Central memory CD4-positive, alpha-beta T cell (primary cell): ENCODE measurements around the gene CFAP100.

Source experiments
- DNase-seq: peaks from one replicate; pipeline ENCODE4 v3.0.0; 2022

CFAP100 gene

DNA sequence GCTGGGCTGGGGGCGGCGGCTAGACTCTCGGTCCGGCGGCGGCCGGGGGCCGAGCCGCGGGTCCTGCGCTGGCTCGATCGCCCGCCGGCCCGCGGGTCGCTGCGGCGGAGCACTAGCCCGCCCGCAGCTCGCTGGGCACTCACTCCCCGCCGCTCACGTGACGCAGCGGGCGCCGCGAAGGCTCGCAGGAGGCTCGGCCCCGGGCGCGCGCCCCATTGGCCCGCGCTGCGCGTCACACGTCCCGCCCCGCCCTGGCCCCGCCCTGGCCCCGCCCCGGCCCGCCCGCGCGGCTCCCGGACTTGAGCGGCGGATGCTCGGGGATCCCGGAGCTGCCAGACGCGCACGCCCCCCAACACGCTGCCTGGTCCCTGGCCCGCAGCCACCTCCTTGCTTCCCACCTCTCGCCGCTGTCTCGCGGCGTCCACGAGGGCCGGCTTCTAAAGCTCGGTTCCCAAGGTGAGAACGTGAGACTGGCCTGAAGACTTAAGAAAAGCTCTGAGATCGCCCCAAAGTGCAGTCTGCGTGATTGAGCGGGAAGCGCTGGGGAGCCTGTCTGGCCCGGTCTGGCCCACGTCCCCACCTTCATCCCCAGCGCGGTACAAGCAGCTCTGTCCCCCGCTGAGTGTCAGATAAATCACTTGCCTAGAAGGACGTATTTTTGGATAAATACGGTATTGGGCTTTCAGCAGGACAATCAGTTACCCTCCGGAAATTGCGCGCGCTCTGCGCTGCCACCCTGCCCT lies 37.2 kb upstream of the CFAP100 start, which contains the start of gene KLF15:
KLF15 (minus strand) TSS at position 114 of the 743 bp plus-strand sequence. CDS start 4,486 bp downstream, outside the sequence.
- peak; percentile 64 for DNase-seq

DNA sequence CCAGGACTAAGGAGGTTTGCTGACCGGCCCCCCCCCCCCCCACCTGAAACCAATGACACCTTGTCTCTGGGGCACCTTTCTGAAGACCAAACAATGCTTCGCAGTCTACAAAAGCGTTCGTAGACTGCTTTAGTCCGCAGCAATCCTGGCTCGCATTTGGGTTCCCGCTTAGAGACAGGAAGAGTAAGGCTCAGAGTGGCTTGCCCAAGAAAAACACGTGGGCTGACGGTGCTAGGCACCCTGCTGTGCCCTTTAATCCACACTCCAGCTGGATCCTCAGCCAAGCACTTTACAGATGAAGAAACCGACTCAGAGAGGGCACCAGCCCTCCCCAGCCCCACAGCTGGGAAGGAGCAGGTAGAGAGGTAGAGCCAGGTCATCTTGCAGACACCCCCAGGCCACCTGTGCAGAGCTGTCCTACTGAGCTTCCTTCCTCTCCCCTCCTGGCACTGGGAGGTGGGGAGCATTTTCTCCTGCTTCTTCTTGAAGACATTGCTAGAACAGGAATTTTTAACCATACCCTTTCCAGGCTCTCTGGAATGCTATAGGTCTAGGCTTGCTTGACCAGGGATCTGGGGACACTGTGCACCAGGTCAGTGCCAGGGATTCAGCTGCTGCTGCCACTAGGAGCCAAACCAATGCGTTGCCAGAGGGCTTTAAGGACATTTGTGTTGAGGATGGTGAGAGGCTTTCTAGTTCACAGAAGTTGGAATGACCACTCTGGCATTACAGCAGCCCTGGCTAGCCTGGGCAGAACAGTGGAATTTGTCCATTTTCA lies 36.5 kb upstream of the CFAP100 start:
- DNase-seq, result no peak

DNA sequence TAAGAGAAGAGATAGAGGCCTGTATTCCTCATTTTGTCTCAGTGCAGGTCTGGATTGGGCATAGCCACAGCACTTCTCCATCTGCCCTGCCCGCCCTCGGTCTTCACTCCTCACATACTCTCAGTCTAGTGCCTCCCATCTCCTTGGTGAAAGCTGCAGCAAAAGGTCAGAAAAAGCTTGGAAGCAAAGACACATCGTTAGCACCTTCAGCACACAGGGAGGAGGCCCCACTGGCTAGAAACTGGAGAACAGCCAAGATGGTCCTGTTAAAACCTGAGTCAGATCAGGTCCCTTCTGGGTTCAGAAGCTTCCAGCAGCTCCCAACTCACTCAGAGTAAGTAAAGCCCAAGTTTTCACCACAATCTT lies 35.9 kb upstream of the CFAP100 start:
- no peak for DNase-seq

DNA sequence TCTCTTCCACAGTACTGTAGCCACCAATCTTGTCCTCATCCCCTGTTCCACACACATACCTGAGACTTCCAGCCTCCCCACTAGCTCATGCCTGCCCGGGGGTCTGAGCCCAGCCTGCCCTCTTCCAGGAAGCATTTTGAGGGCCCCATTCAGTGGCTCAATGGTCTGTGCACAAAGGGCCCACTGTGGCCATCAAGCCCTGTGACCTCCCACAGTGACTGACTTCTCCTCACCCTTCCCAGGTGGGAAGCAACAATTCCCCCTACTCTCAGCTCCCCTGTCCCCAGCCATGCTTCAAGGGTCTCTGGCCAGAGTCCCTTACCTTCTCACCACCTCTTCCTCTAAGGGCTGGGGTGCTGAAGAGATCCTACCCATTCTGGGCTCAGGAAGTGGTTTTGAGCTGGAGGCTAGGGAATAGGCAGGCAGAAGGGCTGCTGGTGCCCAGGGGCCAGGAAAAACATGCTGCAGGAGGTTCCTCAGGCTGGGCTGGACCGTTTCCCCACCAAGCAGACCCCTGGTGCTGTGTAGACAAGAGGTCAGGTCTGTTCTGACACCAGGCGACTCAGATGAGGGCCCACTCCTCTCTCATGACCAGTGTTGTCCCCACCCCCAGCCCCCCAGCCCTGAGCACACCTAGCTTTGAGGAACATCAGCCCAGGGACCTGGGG lies 34.5 kb upstream of the CFAP100 start:
- DNase-seq, result no peak

DNA sequence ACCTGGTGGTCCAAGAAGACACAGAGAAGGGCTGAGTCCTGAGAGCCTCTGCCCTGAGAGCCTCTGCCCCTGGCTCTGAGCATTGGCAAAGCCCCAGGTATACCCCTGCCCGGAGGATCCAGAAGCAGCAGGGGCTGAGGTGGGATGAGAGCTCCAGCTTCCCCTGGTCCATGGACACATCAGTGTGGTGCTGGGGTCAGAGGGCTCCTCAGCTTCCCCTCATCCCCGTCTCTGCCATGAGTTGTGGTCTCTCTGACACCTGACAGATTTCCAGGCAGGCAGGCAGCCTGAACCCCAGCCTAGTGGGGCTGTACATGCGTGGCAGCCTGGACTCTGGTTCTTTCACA lies 34.0 kb upstream of the CFAP100 start:
- DNase-seq, result no peak

DNA sequence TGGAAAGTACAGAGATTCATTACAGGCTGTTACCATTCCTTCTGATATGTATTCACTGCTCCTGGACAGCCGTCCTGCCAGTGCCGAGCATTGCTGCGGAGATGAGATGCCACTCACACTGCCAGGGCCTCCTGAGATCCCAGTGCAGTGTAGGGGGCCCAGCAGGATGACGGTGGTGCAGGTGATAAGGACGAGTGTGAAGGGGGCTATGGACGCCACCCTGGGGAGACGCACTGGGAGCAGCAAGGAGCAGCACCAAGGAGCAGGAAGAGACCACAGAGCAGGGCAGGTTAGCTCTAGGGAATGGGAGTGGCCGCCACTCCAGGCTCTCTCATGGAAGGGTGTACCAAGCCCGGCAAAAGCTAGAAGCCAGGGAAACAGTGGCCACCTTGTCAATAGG lies 33.5 kb upstream of the CFAP100 start:
- no peak for DNase-seq

DNA sequence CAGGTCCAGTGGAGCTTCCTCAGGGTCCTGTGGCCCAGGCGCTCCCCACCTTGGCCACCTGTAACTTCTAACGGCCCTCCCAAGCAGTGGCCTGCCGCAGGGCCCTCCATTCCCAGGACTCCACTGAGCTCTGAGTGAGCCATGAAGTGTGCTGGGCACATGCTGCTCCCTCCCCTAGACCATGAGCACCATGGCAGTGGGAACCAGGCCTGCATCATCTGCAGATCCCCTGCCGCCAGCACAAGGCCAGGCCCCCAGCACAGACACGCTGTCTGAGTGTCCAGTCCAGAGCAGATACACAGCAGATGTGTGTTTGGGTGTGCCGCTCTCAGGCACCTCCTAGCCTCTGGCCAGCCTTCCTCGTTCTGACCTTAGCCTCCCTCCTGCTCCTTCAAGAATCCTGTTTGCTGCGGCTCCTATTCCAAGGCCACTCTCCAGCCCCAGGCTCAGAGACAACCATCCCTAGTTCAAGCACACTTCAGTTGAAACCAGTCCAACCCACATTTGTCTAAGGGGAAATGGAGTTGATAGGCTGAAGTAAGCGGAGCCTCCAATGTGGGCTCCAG lies 30.5 kb upstream of the CFAP100 start:
- no peak for DNase-seq

DNA sequence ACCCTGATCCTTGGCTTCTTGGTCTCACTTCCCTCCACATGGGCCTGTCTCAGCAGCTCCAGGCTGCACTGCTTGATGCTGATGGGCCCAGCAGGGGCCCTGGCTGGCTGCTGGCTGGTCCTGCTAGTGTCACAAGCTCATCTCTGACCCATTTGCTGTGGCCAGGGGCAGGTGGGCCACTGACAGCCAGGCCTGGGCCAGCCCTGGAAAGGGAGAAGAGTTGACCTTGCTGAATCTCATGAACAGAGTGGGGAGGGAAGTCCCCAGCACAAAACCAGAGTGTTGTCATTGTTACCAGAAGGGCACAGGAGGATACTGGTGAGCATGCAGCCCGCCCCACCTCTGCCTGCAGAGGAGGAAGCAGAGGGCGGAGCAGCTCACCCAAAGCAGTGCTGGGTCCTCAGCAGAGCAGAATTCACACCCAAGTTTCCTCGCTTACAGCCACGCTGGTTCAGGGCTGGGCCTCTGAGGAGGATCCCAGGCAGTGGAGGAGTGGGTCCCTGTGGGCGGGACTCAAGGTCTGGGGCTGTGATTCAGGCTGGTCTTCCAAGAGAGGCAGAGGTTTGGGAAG lies 29.9 kb upstream of the CFAP100 start:
- DNase-seq, result no peak

DNA sequence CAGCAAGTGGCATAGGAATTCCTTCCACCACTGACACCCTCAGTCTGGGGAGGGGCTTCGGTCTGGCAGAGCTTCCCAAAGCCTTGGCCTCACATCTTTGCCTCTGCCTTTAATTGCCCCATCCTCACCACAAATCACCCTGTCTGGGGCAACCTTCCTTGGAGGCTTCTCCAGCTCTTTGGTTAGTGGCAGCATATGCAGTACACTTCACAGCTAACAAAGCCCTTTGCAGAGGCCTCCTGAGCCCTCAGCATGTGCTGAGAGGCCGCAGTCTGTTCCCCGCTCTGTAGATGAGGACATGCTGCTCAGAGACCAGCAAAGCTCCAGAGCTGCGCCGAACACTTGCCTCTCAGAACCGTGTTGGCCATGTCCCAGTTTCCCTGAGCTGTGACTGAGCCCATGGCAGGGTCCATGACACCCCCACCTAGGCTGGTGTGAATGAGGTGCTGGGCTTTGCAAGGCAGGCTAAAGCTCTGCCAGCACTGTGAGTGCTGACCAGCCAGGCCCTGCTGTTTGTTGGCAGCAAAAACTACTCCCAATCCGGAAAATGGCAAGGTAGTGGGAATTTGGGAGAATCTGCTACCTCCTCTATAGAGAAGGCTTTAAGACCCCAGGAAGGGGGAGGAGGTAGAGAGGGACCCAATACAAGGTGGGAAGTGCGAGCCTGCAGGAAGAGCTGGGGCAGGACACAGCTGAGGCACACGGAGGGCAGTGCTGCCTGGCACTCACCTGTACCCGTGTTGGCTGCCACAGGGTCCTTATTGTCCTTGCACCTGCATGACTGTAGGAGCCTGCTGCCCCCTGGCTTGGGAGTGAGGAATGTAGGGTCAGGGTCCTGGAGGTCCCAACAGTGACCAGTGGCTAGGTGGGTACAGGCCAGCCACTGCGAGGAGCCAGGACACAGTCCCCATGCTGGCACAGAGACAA lies 29.1 kb upstream of the CFAP100 start:
- no peak for DNase-seq

DNA sequence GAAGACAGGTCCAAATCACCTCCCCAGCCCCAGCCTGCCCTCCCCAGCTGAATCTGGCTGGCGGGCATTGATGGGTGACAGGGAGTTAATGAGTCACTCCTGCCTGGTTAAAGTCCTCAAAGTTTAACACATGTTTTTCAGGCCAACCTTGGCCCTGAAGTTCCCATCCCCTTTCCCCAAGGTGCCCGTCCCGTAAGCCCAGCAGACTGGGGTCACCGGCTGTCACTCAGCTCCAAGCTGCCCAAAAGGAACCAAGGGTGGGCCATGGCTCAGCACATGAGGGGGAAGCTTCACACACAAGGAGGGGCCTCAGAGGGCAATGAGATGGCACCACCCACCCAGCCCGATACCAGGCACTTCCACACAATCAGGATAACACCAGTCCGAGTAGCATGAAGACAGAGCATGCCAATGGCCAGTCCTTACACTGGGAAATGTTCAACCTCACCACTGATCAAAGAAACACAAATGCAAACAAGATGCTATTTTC lies 27.3 kb upstream of the CFAP100 start:
- DNase-seq, result no peak

DNA sequence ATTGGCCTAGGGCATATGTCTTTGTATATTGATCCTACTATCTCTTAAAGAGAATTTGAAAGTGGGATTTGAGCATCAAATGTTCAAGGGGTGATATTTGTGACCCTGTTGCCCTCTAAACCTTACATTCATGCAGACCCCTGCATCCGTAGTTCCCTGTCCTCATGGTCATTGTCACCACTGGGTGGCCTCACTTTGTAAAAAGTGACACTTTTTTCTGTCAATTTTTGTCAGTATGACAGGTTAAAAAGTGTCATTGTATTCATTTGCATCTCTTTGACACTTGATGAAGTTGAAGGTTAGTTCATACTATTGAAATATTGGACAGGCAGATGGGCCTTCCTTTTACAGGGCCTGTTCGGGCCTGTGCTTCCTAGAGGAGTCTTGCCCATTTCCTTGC lies 25.2 kb upstream of the CFAP100 start:
- DNase-seq, result no peak

DNA sequence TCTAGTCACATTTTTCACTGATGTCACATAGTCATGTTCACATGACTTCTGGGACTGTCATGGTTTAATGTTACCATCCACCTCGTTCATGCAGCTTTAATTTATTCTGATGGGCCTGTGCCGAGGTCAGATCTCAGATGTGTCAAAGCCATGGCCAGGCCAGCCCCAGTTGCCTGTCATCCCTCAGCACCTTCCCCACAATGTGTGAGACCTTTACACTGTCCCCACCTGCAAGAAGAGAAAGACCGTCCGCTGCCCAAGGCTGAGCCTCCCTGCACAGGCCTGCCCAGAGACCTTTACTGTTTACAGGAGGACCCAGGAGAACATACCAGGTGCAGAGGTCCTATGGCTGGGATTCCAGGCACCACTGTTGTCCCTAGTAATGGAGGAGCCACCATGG lies 24.7 kb upstream of the CFAP100 start:
- no peak for DNase-seq

DNA sequence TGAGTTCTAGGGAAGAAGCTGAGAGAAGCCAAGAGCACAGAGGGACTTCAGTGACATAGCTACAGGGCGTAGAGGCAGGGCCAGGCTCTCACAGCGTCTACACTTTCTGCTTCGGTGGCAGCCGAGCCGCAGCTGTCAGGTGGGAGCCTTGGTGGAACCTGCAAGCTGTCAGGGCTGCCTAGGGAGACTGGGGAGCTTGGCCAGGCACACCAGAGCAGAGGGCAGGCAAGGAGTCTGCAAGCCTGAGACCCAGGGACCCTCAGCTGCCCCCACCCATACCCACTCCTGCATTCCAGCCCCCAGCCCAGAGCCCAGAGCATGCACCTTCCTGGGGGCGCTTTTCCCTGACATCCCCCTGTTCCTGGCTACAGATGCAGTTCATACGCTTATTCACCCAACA lies 24.1 kb upstream of the CFAP100 start:
- no peak for DNase-seq

DNA sequence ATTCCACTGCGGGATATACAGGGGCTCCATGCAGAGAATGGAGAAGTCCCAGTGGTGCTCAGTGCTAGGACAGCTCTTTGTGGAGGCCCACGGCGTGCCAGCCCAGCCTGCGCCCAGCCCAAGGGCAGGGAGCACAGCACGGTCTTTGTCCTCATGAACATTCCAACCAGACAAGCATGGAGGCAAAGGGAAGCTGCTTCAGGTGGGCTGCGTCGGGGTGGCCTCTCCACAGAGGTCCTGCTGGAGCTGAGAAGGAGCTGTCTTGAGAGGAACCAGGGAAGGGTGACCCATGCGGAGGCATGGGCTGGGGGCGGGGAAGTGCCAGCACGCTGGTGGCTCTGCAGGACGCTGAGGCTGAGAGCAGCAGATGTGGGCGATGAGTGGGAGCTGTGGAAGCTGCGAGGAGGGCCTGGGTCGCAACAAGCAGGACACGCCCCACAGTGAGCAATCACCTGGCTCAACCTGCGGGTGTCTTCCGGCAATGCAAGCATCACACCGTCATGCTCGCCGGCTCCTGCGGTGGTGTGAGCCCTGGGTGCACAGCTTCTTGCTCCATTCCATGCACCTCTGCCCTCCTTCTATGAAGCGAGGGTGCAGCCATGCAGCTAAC lies 23.5 kb upstream of the CFAP100 start:
- DNase-seq, result no peak

DNA sequence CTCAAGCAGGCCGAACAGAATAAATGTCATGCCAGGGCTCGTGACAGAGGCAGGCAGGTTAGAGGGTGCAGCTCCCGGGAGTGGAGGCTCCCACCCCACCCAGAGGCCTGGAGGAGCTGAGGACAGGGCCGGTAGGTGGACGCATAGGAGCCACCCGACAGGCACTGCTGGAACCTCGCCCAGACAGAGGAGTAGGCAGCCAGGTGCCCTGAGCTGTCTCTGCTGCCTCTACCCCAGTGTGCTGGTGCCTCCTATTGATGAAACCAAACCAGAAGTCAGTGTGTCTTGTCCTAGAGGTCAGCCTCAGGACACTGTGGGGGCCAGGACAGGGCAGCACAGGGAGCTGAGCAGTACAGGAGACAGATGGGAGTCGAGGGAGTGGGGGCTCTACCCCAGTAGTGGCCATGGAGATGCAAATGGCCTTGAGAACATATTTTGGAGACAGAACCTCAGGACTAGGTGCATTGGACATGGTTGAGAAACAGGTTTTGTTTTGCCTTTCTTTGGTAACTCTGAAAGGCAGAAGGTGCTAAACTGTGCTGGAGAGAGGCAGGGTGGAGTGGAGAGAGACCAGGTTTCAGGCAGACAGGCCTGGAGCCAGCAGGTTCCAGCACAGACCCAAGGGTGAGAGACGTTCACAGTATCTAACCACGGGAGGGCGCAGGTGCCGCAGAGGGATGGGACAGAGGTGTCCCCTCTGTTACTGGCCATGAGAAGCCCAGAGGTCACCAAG lies 22.1 kb upstream of the CFAP100 start:
- no peak for DNase-seq

DNA sequence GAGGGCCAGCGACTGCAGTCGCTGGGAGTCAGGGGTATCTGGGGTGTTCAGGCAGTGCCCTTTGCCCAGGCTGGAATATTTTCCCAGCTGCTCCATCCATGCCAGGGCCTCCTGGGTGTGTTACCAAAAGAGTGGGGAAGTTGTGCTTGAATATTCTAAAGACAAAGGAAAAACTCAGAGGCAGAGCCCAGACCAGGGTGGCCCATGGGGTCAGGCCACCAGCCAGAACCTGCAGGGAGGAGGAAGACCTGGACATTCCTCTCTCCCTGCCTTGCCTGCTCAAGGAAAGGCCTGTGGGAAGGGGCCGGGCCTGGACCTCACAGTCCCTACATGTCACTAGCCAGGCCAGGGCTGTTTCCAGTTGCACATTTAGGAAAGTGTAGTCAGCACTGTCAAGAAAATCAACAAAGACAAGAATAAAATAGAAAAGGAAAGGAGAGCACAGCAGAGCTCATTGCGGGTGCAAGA lies 21.5 kb upstream of the CFAP100 start:
- no peak for DNase-seq

DNA sequence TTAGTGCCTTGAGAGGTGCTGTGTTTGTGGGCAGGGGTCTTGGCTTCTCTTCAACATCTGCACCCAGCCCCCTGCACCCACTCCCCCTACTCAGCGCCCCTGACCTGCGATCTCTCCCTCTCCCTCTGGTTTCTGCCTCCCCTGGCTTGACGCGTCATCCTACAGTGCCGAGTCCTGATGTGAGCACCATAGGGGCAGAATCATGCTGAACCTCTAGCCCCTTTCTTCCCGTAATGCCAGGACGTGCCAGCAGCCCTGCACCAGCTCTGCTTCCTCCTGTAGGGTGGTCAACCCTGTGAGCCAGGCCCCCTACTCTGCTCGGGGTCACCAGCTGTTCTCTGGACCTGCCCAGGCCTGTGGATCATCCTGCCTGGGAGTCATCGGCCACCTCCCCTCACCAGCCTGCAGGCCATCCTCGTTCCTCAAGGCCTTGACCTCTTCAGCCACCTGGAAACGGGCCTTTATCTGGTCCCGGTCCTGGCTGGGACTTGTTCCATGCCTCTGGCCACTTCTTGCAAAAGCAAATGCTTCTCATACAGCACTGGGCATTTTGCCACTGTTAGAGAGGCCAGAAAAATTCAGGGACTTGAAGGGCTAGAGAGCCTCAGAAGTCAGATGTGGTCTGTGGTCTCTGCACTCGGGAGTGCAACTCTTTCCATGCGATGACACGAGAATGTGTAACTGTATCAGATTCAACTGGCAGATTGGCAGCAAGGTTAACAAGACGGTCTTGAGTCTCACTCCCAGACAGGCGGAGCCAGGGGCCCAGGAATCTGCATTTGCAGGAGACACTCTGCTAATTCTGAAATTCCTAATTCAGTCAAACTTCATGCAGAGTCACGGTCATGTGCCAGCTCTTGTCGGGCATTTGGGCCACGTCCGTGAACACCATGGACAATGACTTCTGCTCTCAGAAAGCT lies 20.8 kb upstream of the CFAP100 start:
- DNase-seq, result no peak

DNA sequence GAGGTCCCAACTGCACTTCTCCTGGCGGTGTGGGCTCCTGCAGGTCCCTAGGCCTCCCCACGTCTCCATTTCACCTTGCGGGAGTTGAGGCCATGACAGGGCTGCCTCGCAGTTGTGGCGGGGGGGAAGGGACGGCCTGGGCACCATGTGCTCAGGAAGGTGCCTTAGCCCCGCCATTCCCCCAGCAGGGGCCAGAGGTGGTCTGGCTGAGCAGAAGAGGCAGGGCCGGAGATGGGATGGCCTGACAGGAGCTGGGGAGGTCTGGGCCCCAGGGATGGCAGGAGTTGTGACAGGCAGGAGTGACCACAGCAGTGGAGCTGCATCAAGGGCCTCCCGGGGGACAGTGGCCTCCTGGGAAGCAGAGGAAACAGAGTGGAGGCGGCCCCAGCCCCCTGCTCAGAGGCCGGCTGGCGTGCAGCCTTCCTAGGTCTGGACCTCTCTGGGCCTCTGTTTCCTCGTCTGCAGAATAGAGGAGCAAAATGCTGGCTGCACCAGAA lies 18.8 kb upstream of the CFAP100 start:
- DNase-seq, result no peak

DNA sequence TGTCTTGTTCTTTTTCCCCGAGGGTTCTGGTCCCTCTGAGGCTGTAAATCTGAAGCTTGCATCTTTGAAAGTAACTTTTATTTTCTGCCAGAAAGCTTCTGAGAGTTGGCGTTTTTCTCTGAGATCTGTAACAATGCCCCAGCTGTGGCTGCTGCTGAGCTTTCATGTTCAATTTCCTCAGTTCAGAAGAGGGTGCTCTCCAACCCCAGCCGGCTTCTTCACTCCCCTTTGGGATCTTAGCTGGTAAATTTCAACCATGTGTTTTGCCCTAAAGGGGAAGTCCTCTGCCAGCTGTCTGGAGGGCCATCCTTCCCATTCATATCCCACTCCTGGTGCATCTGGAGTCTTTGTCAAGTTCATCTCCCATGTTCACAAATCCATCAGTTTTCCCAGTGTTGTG lies 18.3 kb upstream of the CFAP100 start:
- no peak for DNase-seq
